H1 (cell line): ENCODE measurements around the gene NUP210. TPM values are rescaled to one million over a fixed set of nuclear protein-coding genes. Genes with fewer than 3 reads are reported as not detected.

Experiments used
- CTCF ChIA-PET: fragments of 300-600 bp; sonication (Branson Sonifier 250); formaldehyde crosslinking; loops from one replicate; lab custom pipeline; 2021; ENCODE audit not compliant: partially characterized antibody; lab: Charles Lee
- POLR2A ChIA-PET: fragments of 300-600 bp; sonication (Branson Sonifier 250); formaldehyde crosslinking; loops from one replicate; lab custom pipeline; 2021; ENCODE audit warnings: inconsistent platforms; ENCODE audit not compliant: partially characterized antibody; lab: Charles Lee
- DNase-seq, 2 experiments: peaks; one replicate each; pipeline versions ENCODE4 v3.0.0 to v3.0.0-alpha.2; 2010 to 2022; ENCODE audit warnings: low spot score in 2 of 2, low read depth in 1 of 2, mixed read lengths in 1 of 2
- FAIRE-seq: peaks from 2 replicates; lab custom pipeline; 2011; peaks lifted over from hg19 to GRCh38; lab: Jason Lieb, UNC
- H2AFZ ChIP-seq: 2 replicates; pipeline ENCODE4 v1.8.1; 2012; ENCODE audit warnings: low read length, inconsistent platforms
- H2AK5ac ChIP-seq: 2 replicates; pipeline ENCODE4 v1.6.1; 2013; ENCODE audit warnings: low read depth, low read length
- H2BK120ac ChIP-seq: replicated peaks from 2 replicates; pipeline ENCODE3; 2013; ENCODE audit warnings: low read depth, low read length, inconsistent platforms
- H2BK12ac ChIP-seq: 2 replicates; pipeline ENCODE4 v1.6.1; 2013; ENCODE audit warnings: low read depth, low read length
- H2BK15ac ChIP-seq: 2 replicates; pipeline ENCODE4 v1.6.1; 2013; ENCODE audit warnings: low read length
- H2BK20ac ChIP-seq: 2 replicates; pipeline ENCODE4 v1.6.1; 2013; ENCODE audit warnings: low read length
- H2BK5ac ChIP-seq: 2 replicates; pipeline ENCODE4 v1.6.1; 2013; ENCODE audit warnings: low read depth, low read length
- H3K14ac ChIP-seq: 2 replicates; pipeline ENCODE4 v1.6.1; 2013; ENCODE audit warnings: inconsistent platforms; ENCODE audit not compliant: insufficient read length
- H3K18ac ChIP-seq: 2 replicates; pipeline ENCODE4 v1.6.1; 2013; ENCODE audit warnings: low read length; ENCODE audit errors: extremely low read depth
- H3K23ac ChIP-seq: 2 replicates; pipeline ENCODE4 v1.6.1; 2013; ENCODE audit warnings: inconsistent platforms; ENCODE audit not compliant: insufficient read length
- H3K23me2 ChIP-seq: 2 replicates; pipeline ENCODE4 v1.6.1; 2013; ENCODE audit warnings: low read depth, low read length
- H3K27ac ChIP-seq: 2 replicates; pipeline ENCODE4 v1.6.1; 2011; ENCODE audit warnings: low read depth, low read length, inconsistent platforms
- H3K27me3 ChIP-seq, 4 experiments: replicated peaks in 1 of 4; 1 replicate in 1 of 4; 2 replicates in 3 of 4; pipeline versions ENCODE4 v1.6.1 to v1.8.1; 2011 to 2013; ENCODE audit warnings: low read length in 3 of 4, mild to moderate bottlenecking in 3 of 4, inconsistent platforms in 2 of 4, mixed read lengths in 2 of 4, moderate library complexity in 1 of 4; ENCODE audit not compliant: control insufficient read depth in 3 of 4, insufficient read depth in 3 of 4; ENCODE audit errors: extremely low read depth in 1 of 4
- H3K36me3 ChIP-seq, 4 experiments: 2 replicates each; pipeline versions ENCODE4 v1.6.1 to v1.8.1; 2011 to 2013; ENCODE audit warnings: mild to moderate bottlenecking in 4 of 4, low read length in 3 of 4, moderate library complexity in 2 of 4, control low read depth in 1 of 4, inconsistent platforms in 1 of 4; ENCODE audit not compliant: insufficient read depth in 4 of 4, control insufficient read depth in 2 of 4
- H3K4ac ChIP-seq: replicated peaks from 2 replicates; pipeline ENCODE3; 2013; ENCODE audit warnings: low read length, low read depth, mixed read lengths, inconsistent platforms; ENCODE audit not compliant: insufficient read length
- H3K4me1 ChIP-seq, 4 experiments: replicated peaks in 1 of 4; 1 replicate in 1 of 4; 2 replicates in 3 of 4; pipeline versions ENCODE4 v1.6.1 to v1.8.1; 2011 to 2013; ENCODE audit warnings: low read length in 3 of 4, inconsistent platforms in 2 of 4, mixed read lengths in 1 of 4; ENCODE audit not compliant: insufficient read depth in 4 of 4, control insufficient read depth in 3 of 4
- H3K4me2 ChIP-seq, 2 experiments: 2 replicates each; pipeline versions ENCODE4 v1.6.1 to v1.8.1; 2011 to 2013; ENCODE audit warnings: low read depth in 2 of 2, low read length in 2 of 2, control low read depth in 1 of 2, inconsistent platforms in 1 of 2, mild to moderate bottlenecking in 1 of 2; ENCODE audit not compliant: insufficient read depth in 1 of 2
- H3K4me3 ChIP-seq, 4 experiments: fragments of 200-600, 300-600 bp in 1 of 4; sonication (generic), shearing (Covaris generic), sonication (Bioruptor Twin) in 1 of 4; 2 replicates each; pipeline versions ENCODE4 v1.5.1 to v1.8.1; 2011 to 2016; ENCODE audit warnings: low read length in 4 of 4, low read depth in 3 of 4, control low read depth in 2 of 4, inconsistent platforms in 2 of 4, mild to moderate bottlenecking in 2 of 4, mixed read lengths in 1 of 4, moderate library complexity in 1 of 4; ENCODE audit not compliant: insufficient read depth in 2 of 4; ENCODE audit errors: extremely low read depth in 1 of 4
- H3K56ac ChIP-seq: replicated peaks from 2 replicates; pipeline ENCODE3; 2013; ENCODE audit warnings: low read depth, mild to moderate bottlenecking, mixed read lengths, low read length, inconsistent platforms; ENCODE audit not compliant: insufficient read length
- H3K79me1 ChIP-seq: 2 replicates; pipeline ENCODE4 v1.6.1; 2013; ENCODE audit warnings: low read depth, low read length, control low read depth
- H3K79me2 ChIP-seq, 2 experiments: 2 replicates each; pipeline versions ENCODE4 v1.6.1 to v1.8.1; 2012 to 2013; ENCODE audit warnings: low read length in 2 of 2, mild to moderate bottlenecking in 2 of 2, inconsistent platforms in 1 of 2; ENCODE audit not compliant: insufficient read depth in 2 of 2, control insufficient read depth in 1 of 2
- H3K9ac ChIP-seq, 4 experiments: replicated peaks in 1 of 4; 1 replicate in 1 of 4; 2 replicates in 3 of 4; pipeline versions ENCODE4 v1.6.1 to v1.8.1; 2011 to 2013; ENCODE audit warnings: low read depth in 3 of 4, low read length in 3 of 4, control low read depth in 2 of 4, mild to moderate bottlenecking in 2 of 4, moderate library complexity in 2 of 4, inconsistent platforms in 1 of 4; ENCODE audit errors: extremely low read depth in 1 of 4
- H3K9me3 ChIP-seq, 2 experiments: 2 replicates each; pipeline versions ENCODE4 v1.6.1 to v1.8.1; 2012 to 2013; ENCODE audit warnings: mild to moderate bottlenecking in 2 of 2, moderate library complexity in 2 of 2, control low read depth in 1 of 2, inconsistent platforms in 1 of 2, low read depth in 1 of 2, low read length in 1 of 2, mixed read lengths in 1 of 2; ENCODE audit not compliant: insufficient read depth in 2 of 2
- H4K20me1 ChIP-seq, 2 experiments: replicated peaks in 1 of 2; 2 replicates each; pipeline versions ENCODE3 to v1.8.1; 2011 to 2013; ENCODE audit warnings: inconsistent platforms in 2 of 2, low read length in 2 of 2, mild to moderate bottlenecking in 1 of 2; ENCODE audit not compliant: insufficient read depth in 2 of 2, control insufficient read depth in 1 of 2
- H4K5ac ChIP-seq: 2 replicates; pipeline ENCODE4 v1.6.1; 2013; ENCODE audit warnings: low read length, low read depth, mixed read lengths, inconsistent platforms; ENCODE audit not compliant: insufficient read length
- H4K8ac ChIP-seq: 2 replicates; pipeline ENCODE4 v1.8.0; 2013; ENCODE audit warnings: mild to moderate bottlenecking, moderate library complexity, low read length, inconsistent platforms; ENCODE audit not compliant: insufficient read depth; ENCODE audit errors: extremely low read depth
- H4K91ac ChIP-seq: replicated peaks from 2 replicates; pipeline ENCODE3; 2013; ENCODE audit warnings: low read length, mixed read lengths, inconsistent platforms; ENCODE audit not compliant: insufficient read length
- CBX5 ChIP-seq: fragments of 300-800, 300-1000 bp; sonication (generic); IDR thresholded peaks from 2 replicates; pipeline ENCODE4 v1.7.1; 2016; ENCODE audit warnings: antibody characterized with exemption, low read length, low read depth
- GTF2F1 ChIP-seq: IDR thresholded peaks from 2 replicates; pipeline ENCODE4 v1.6.1; 2012; ENCODE audit warnings: low read depth, low read length, improper control_type of control experiment, borderline replicate concordance
- JUND ChIP-seq: IDR thresholded peaks from 2 replicates; pipeline ENCODE4 v1.6.1; 2011; ENCODE audit warnings: mild to moderate bottlenecking, improper control_type of control experiment, low read length
- RNF2 ChIP-seq: fragments of 200-900, 300-1000 bp; sonication (generic); IDR thresholded peaks from 2 replicates; pipeline ENCODE4 v1.7.1; 2016; ENCODE audit warnings: borderline replicate concordance, low read depth, mild to moderate bottlenecking, antibody characterized with exemption, low read length; ENCODE audit not compliant: poor library complexity, severe bottlenecking; ENCODE audit errors: missing control alignments
- SIN3A ChIP-seq, 2 experiments: IDR thresholded peaks in 1 of 2; conservative IDR thresholded peaks in 1 of 2; 2 replicates each; pipeline ENCODE4 v1.6.1; 2011 to 2012; ENCODE audit warnings: low read length in 2 of 2, improper control_type of control experiment in 1 of 2, low read depth in 1 of 2, mild to moderate bottlenecking in 1 of 2
- SIX5 ChIP-seq: IDR thresholded peaks from 2 replicates; pipeline ENCODE4 v1.6.1; 2011; ENCODE audit warnings: mild to moderate bottlenecking, low read depth, low read length
- SP2 ChIP-seq: IDR thresholded peaks from 2 replicates; pipeline ENCODE4 v1.6.1; 2012; ENCODE audit warnings: mild to moderate bottlenecking, low read length, inconsistent platforms
- TAF1 ChIP-seq: IDR thresholded peaks from 2 replicates; pipeline ENCODE4 v1.6.1; 2011; ENCODE audit warnings: mild to moderate bottlenecking, low read depth, low read length
- YY1 ChIP-seq: IDR thresholded peaks from 2 replicates; pipeline ENCODE4 v1.6.1; 2011; ENCODE audit warnings: low read depth, mild to moderate bottlenecking, low read length
- WGBS, 2 experiments: shearing (Covaris generic) in 1 of 2; methylation state at CpG; one replicate each; pipeline versions ENCODE4 v1.1.6 to v1.1.7; 2013 to 2015; ENCODE audit warnings: low lambda C conversion rate in 2 of 2, mixed read lengths in 2 of 2, inconsistent platforms in 1 of 2, low coverage in 1 of 2, missing lambda C conversion rate in 1 of 2; ENCODE audit not compliant: insufficient replicate concordance in 2 of 2, insufficient coverage in 1 of 2, insufficient read length in 1 of 2; ENCODE audit errors: extremely low coverage in 1 of 2, missing lambda C conversion rate in 1 of 2; 5-methylcytosine and 5-hydroxymethylcytosine counted together
- polyA plus RNA-seq, 7 experiments: library from polyadenylated mRNA; depleted of rRNA in 3 of 7; stranded (reverse) in 5 of 7; unstranded in 2 of 7; fragments of >200 nt in 5 of 7; fragments of 200-250 nt in 2 of 7; gene quantifications; 1 replicate in 5 of 7; 2 replicates in 1 of 7; 4 replicates in 1 of 7; pipeline versions ENCODE4 v1.2.1 to v1.2.3, GENCODE V29; 2011 to 2013; ENCODE audit warnings: missing spikeins in 2 of 7, mixed read lengths in 2 of 7
- total RNA-seq: library from RNA; stranded (reverse); fragmentation: NEBNext Ultra II Directional; extraction: Animal tissue kit (Norgen Biotek cat#: 25700); gene quantifications from 2 replicates; pipeline ENCODE4 v1.2.1, GENCODE V29; 2021

NUP210 gene
- total and polyA plus RNA-seq, 2 of the 8 experiments (the other 6 are each of a cell fraction or from before 2014, with no cell fraction given) = 51.0 to 53.7 TPM

GRCh38 chr3:13319564-13320220 lies 100.4 kb downstream of the NUP210 start:
- ChIA-PET CTCF (interaction anchor here (0.7 to 1.9 kb wide), 9 partner anchors 9 to 300 kb away, joined by 3 to 7 read pairs (median 4); no protein-coding TSS in a partner anchor), POLR2A (interaction anchor here (0.6 kb wide), 1 partner anchor 13 kb away, joined by 3 read pairs; no protein-coding TSS in a partner anchor)
- no peak overlapping the region for H3K14ac ChIP-seq
- peaks cover 9 to 51% (median 31%) of the 10 kb centered on the region in 4 experiments; a peak in 6 of 8 replicates for H3K36me3 ChIP-seq
- H2BK20ac ChIP-seq = no peak overlapping the region
- FAIRE-seq (no peak), DNase-seq (no peak)
- H2BK12ac ChIP-seq = no peak overlapping the region
- H4K20me1 ChIP-seq = peaks cover 2 to 4% of the 10 kb centered on the region in 2 experiments
- no peak overlapping the region for H2AK5ac ChIP-seq
- H2BK120ac ChIP-seq = no peak overlapping the region
- no peaks in the 10 kb centered on the region for H3K9me3 ChIP-seq
- H3K79me1 ChIP-seq = no peaks in the 10 kb centered on the region
- H3K4me1 ChIP-seq = no peaks in the 10 kb centered on the region
- no peak overlapping the region for H3K4me3 ChIP-seq
- no peak overlapping the region for H4K91ac ChIP-seq
- no peak overlapping the region for H2BK15ac ChIP-seq
- no peak overlapping the region for H2AFZ ChIP-seq
- H3K27me3 ChIP-seq = no peaks in the 10 kb centered on the region
- WGBS, 2 experiments = 94% methylated on average over 22 of the region's 22 CpGs; no CpG with 5 or more reads in 1 of the 2 experiments
- H4K8ac ChIP-seq = no peak overlapping the region
- no peaks in the 10 kb centered on the region for H3K79me2 ChIP-seq
- H3K18ac ChIP-seq = no peak overlapping the region
- H4K5ac ChIP-seq = no peak overlapping the region
- H3K56ac ChIP-seq = no peak overlapping the region
- H3K4me2 ChIP-seq = no peak overlapping the region
- H2BK5ac ChIP-seq = no peak overlapping the region
- no peaks in the 10 kb centered on the region for H3K23me2 ChIP-seq
- no peak overlapping the region for H3K4ac ChIP-seq
- H3K27ac ChIP-seq = no peak overlapping the region
- H3K23ac ChIP-seq = no peak overlapping the region
- no peak overlapping the region for H3K9ac ChIP-seq
- TF ChIP-seq CBX5 (no peak), GTF2F1 (no peak), SIN3A (conservative IDR thresholded peaks at IDR 0.05 in 1 of 2, IDR thresholded peaks at IDR 0.05 in 1 of 2; ENCODE audit: low read depth in 1 of 2, low read length in 2 of 2) (no peak), SP2 (no peak), TAF1 (no peak), RNF2 (no peak), SIX5 (no peak), JUND (no peak), YY1 (no peak)
